Measurements from ENCODE around the gene HEMK1.

Gene HEMK1

DNA sequence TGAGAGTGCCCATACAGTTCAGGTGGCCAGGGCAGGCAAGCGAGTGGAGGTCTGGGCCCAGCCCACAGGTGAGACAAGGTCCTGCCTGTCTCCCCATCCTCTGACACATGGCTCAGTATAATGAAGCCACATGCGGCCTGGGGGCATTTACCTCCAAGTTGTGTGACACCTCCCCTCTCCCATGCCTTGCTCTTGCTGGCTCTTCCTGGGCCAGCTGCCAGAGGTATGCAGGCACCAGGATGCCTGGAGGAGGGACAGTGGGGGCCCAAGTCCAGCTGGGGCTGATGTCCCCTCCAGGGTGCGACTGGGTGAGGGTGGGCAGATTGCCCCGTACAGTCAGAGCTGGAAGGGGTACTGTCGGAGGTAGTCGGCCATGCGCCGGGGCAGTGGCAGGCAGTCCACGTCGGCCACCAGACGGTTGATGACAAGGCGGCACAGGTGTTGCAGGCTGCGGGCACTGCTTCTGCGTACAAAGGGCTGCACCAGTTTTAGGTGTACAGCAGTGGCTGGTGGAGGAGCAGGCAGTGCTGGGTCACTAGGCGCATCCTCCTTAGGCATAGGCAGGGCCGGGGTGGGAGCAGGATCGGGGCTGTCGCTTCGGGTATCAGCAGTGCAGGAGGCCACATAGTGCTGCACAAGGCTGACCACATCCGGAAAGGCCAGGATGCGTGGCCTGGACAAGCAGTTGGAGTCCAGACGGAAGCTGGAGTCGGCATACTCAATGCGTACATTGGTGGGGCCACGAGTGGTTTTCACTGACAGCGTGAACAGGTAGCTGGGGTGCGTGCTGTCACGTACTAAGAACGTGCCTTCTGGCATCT lies 38.2 kb downstream of the HEMK1 start:
- TF ChIP-seq, protein P1, sequence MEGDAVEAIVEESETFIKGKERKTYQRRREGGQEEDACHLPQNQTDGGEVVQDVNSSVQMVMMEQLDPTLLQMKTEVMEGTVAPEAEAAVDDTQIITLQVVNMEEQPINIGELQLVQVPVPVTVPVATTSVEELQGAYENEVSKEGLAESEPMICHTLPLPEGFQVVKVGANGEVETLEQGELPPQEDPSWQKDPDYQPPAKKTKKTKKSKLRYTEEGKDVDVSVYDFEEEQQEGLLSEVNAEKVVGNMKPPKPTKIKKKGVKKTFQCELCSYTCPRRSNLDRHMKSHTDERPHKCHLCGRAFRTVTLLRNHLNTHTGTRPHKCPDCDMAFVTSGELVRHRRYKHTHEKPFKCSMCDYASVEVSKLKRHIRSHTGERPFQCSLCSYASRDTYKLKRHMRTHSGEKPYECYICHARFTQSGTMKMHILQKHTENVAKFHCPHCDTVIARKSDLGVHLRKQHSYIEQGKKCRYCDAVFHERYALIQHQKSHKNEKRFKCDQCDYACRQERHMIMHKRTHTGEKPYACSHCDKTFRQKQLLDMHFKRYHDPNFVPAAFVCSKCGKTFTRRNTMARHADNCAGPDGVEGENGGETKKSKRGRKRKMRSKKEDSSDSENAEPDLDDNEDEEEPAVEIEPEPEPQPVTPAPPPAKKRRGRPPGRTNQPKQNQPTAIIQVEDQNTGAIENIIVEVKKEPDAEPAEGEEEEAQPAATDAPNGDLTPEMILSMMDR (IDR thresholded peaks at IDR 0.05; ENCODE audit: extremely low read depth, insufficient read depth, missing control alignments) = no peak
- in situ Hi-C loops (cut with MboI; ENCODE audit: low pct_unique_long_range_greater_than_20kb, low sequenced_read_pairs, unreplicated experiment) = loop anchor here (25.0 kb wide), 1 partner anchor 1080 kb away; no protein-coding TSS in a partner anchor
- DNase-seq (ENCODE audit: low spot score) = no peak

DNA sequence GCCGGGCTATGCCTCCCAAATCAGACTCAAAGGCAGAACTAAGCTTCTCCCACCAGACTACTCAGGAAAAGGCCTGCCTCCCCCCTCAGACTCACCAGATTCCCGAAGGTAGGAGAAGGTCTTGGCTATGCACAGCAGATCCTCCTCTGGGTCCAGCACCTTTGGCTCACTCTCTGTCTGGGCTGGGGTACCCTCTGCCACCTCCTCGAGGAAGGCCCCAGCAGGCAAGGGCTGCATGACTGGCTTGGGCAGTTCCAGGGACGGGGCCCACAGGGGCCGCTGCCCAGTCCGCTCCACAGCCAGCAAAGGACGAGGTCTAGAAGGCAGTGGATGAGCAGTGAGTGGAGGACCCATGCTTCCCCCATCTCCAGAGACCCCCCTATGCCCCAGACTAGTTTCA lies 39.0 kb downstream of the HEMK1 start:
- TF ChIP-seq, protein P1 (IDR thresholded peaks at IDR 0.05; ENCODE audit: extremely low read depth, insufficient read depth, missing control alignments) = no peak
- DNase-seq (ENCODE audit: low spot score) = no peak
- in situ Hi-C loops (cut with MboI; ENCODE audit: low pct_unique_long_range_greater_than_20kb, low sequenced_read_pairs, unreplicated experiment) = loop anchor here (25.0 kb wide), 1 partner anchor 1079 kb away; no protein-coding TSS in a partner anchor

DNA sequence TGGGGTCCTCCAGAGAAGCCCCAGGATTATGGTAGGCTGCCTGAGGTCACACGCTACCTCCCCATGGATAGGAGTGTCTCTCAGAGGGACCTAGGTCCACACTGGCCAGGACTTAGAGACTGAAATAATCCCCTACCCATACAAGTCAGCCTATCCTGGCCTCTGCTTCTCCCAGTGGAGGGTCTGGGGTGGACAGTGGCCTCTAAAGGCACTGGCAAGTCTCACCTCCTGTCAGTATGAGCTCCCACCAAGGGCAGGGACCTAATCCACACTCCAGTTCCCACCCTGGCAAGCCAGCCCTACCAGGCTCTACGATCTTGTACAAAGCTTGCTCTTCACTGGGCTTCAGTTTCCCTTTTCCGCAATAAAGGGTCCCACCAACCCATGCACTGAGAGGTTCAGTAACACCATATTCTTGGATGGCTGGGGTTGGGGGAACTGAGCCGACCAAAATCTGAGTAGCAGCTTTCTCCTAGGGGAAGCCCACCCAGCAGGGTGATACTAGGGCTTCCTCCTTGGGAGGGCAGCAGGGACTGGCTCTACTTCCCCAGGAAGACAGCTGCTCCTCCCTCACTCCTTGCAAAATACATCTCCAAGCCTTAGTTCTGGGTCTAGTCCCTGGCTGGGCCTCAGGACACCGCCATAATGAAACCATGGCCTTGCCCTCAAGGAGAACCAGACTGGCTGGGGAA lies 39.9 kb downstream of the HEMK1 start:
- TF ChIP-seq, protein P1 (IDR thresholded peaks at IDR 0.05; ENCODE audit: extremely low read depth, insufficient read depth, missing control alignments) = no peak
- in situ Hi-C loops (cut with MboI; ENCODE audit: low pct_unique_long_range_greater_than_20kb, low sequenced_read_pairs, unreplicated experiment) = loop anchor here (25.0 kb wide), 1 partner anchor 1078 kb away; no protein-coding TSS in a partner anchor
- DNase-seq (ENCODE audit: low spot score) = no peak

DNA sequence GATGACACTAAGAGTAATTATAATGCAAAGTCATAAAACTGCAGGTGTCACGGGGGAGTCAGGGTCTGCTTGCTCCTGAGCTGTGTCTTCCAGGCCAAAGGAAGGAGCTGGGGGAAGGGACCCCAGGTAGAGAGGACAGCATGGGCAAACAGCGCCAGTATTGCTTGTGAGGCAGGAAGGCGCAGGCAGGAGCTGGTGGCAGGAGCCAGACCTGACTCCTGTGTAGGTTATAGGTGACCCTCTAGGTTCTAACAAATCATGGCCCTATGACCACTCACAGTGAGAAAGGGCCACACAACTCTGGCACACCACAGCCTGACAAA lies 40.4 kb downstream of the HEMK1 start:
- TF ChIP-seq, protein P1 (IDR thresholded peaks at IDR 0.05; ENCODE audit: extremely low read depth, insufficient read depth, missing control alignments) = no peak
- no peak for DNase-seq (ENCODE audit: low spot score)
- in situ Hi-C loops (cut with MboI; ENCODE audit: low pct_unique_long_range_greater_than_20kb, low sequenced_read_pairs, unreplicated experiment) = loop anchor here (5.0 to 25.0 kb wide), 2 partner anchors 32 to 1078 kb away; no protein-coding TSS in a partner anchor

DNA sequence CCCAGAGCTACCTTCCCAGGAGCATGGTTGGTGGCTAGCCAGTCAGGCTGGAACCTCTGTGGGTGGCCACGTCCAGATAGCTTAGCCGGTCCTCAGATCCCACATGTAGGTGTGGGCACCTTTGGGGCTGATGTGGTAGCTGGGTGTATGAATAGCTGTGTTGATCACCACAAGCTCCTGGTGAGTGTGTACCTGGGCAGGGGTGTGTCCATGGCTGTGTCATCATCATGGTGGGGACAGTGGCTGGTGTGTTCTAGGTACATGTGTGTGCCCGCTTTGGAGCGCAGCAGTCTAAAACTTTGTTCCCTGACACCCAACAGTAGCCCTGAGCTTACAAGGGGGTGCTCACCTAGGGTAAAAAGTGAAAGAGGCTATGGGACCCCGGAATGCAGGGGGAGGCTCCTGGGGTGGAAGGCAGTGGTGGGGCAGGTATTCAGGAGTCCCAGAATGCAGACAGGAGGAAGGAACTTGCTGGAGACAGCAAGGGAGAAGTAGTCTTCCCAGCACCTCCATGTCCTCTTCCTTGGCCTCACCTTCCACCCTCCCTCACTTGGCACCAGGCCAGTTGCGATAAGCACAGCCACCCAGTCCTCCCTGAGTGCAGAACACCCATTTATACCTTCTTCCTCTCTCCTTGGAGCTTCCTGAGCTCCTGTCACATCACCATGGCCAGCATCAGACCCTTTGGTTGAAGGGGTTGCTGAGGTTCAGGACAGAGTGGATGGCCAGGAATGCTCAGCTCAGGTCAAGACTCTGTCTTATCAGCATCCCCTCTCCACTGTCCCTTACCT lies 41.1 kb downstream of the HEMK1 start:
- in situ Hi-C loops (cut with MboI; ENCODE audit: low pct_unique_long_range_greater_than_20kb, low sequenced_read_pairs, unreplicated experiment) = loop anchor here (5.0 to 25.0 kb wide), 2 partner anchors 33 to 1077 kb away; no protein-coding TSS in a partner anchor
- no peak for DNase-seq (ENCODE audit: low spot score)
- TF ChIP-seq, protein P1 (IDR thresholded peaks at IDR 0.05; ENCODE audit: extremely low read depth, insufficient read depth, missing control alignments) = no peak

DNA sequence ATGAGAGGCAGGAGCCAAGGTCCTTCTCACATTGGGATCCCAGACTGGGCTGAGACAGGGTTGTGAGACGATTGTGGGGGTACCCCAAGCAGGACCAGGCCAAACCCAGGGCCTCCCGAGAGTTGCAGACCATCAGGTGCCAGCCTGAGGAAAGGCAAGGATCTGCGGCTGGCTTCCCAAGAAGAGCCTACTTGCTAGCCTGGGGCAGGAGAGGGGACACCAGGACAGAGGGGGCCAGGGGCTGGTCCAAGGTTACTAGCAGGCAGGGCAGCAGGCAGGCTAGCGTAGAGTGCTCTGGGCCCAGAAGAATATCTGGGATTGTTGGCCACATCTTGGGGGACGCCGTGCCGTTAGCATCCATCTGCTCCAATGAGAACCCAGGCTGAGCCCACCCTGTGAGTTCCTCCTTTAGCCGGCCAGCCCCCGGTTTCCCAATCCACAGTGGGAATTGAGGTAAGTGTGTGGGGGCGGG lies 41.7 kb downstream of the HEMK1 start:
- DNase-seq (ENCODE audit: low spot score) = no peak
- TF ChIP-seq, protein P1 (IDR thresholded peaks at IDR 0.05; ENCODE audit: extremely low read depth, insufficient read depth, missing control alignments) = no peak
- in situ Hi-C loops (cut with MboI; ENCODE audit: low pct_unique_long_range_greater_than_20kb, low sequenced_read_pairs, unreplicated experiment) = loop anchor here (5.0 to 25.0 kb wide), 2 partner anchors 34 to 1076 kb away; no protein-coding TSS in a partner anchor
